ENCODE results near the gene UBE2G1. TPM values are rescaled to one million over a fixed set of nuclear protein-coding genes. Genes with fewer than 3 reads are reported as not detected.

The UBE2G1 gene
- total RNA-seq, 4 donors from 2014 or later, result 27.3 to 54.0 (median 32.0) TPM

DNA sequence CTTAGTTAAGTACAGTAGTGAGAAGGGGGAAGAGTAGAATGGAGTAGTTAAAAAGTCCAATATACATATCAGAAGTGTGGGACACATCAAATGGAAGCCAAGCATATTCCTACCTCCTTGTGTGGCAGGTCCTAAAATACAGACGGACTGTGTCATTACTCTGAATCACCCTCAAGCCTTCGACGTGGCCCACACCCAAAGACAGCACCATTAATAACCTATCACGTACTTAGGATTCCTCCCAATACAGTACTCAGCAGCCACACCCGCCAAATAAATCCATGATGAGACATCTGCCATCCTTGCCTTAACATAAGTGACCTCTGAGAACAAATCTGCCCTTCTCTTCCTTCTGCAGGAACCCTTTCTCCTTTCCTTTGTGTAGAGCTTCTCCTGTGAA is 38.9 kb downstream of the UBE2G1 start:
- TF ChIP-seq, protein P1, sequence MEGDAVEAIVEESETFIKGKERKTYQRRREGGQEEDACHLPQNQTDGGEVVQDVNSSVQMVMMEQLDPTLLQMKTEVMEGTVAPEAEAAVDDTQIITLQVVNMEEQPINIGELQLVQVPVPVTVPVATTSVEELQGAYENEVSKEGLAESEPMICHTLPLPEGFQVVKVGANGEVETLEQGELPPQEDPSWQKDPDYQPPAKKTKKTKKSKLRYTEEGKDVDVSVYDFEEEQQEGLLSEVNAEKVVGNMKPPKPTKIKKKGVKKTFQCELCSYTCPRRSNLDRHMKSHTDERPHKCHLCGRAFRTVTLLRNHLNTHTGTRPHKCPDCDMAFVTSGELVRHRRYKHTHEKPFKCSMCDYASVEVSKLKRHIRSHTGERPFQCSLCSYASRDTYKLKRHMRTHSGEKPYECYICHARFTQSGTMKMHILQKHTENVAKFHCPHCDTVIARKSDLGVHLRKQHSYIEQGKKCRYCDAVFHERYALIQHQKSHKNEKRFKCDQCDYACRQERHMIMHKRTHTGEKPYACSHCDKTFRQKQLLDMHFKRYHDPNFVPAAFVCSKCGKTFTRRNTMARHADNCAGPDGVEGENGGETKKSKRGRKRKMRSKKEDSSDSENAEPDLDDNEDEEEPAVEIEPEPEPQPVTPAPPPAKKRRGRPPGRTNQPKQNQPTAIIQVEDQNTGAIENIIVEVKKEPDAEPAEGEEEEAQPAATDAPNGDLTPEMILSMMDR (IDR thresholded peaks at IDR 0.05; ENCODE audit: low read depth), result no peak

DNA sequence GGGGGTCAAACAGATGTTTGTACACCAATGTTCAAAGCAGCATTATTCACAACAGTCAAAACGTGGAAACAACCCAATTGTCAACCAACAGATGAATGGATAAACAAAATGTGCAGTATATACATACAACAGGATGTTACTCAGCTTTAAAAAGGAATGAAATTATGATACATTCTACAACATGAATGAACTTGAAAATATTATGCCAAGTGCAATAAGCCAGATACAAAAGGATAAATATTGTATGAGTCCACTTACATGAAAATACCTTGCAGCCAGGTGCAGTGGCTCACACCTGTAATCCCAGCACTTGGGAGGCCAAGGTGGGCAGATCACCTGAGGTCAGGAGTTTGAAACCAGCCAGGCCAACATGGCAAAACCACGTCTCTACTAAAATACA is 39.9 kb downstream of the UBE2G1 start:
- TF ChIP-seq, protein P1 (IDR thresholded peaks at IDR 0.05; ENCODE audit: low read depth), result no peak

DNA sequence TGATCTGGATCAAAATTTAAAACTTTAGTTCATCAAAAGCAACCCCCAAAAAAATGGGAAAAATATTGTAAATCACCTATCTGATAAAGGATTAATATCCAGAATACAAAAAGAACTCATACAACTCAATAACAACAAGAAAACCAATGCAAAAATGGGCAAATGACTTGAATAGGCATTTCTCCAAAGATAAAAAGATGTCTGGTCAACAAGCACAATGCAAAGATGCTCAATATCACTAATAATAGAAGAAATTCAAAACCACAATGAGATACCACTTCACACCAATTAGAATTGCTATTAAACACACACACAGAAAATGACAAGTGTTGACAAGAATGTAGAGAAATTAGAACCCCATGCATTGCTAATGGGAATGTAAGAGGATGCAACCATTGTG is 40.4 kb downstream of the UBE2G1 start:
- TF ChIP-seq, protein P1 (IDR thresholded peaks at IDR 0.05; ENCODE audit: low read depth), result no peak

DNA sequence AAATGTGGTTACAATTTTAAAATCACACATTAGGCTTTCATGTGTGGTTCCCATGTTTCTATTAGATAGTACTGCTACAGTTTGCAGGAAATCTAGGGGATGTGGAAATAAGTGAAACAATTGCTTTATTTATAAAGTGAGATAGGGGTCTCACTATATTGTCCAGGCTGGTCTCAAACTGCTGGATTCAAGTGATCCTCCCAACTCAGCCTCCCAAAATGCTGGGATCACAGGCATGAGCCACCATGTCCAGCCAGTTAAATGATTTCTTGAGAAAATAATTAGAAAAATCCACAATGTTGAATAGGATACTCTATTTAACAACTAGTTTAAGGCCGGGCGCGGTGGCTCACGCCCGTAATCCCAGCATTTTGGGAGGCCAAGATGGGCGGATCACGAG is 42.0 kb downstream of the UBE2G1 start:
- TF ChIP-seq, protein P1 (IDR thresholded peaks at IDR 0.05; ENCODE audit: low read depth), result no peak

DNA sequence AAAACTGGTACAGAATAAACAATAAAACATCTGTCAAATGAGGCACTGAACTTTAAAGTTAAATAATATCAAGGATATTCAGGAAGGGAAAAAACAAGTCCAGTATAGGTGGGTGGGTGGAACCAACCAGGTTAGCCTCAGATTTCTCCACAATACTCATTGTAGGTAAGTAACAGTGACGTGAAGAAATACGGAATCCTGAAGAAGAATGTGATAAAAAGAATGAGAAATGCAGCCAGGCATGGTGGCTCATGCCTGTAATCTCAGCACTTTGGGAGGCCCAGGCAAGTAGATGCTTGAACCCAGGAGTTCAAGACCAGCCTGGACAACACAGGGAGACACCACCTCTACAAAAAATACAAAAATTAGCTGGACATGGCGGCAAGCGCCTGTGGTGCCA is 47.3 kb downstream of the UBE2G1 start:
- TF ChIP-seq, protein P1 (IDR thresholded peaks at IDR 0.05; ENCODE audit: low read depth), result no peak

DNA sequence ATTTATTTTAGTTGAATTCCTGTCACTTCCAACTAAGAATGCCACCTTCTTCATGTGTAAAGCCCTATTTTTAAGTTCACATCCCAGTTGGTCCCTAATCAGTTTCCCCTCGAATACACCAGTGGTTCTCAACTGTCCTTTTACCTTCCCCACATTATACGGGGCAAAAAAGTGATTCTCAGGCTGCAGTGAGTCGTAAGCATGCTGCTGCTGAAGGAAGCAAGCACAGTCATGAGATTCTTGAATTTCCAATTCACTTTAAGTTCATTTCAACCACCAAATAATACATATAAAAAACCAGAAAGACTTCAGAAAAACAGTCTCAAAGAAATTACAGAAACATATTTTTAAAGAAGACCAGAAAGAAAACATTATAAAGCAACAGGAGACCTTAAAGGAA is 47.9 kb downstream of the UBE2G1 start:
- TF ChIP-seq, protein P1 (IDR thresholded peaks at IDR 0.05; ENCODE audit: low read depth), result no peak

DNA sequence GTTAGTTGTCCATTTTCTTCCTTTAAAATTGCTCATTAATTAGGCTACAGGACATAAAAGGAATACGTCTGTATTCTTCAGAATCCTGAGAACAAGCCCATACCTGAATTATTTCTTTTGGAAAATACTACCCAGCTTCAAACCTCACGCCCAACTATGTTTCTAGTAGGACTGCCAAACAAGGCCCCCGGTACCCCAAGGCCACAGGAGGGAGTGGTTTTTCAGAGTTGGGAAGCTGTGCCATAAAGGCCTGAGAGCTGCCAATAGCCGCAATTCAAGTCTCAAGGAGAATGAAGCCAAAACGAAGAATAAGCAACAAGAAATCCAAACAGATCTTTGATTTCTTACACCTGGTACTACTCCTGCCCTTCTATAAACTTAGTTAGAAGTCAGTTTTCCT is 48.3 kb downstream of the UBE2G1 start:
- TF ChIP-seq, protein P1 (IDR thresholded peaks at IDR 0.05; ENCODE audit: low read depth), result no peak

Measured in subcutaneous adipose tissue (tissue), 4 donors.